ENCODE data around the gene SOD3. TPM values are rescaled to one million over a fixed set of nuclear protein-coding genes. Genes with fewer than 3 reads are reported as not detected.

Gene SOD3
- total RNA-seq, 1 experiment from 2014 or later: not detected

GRCh38 chr4:24775032-24775605 lies 20.3 kb upstream of the SOD3 start:
- TF ChIP-seq, protein P1, sequence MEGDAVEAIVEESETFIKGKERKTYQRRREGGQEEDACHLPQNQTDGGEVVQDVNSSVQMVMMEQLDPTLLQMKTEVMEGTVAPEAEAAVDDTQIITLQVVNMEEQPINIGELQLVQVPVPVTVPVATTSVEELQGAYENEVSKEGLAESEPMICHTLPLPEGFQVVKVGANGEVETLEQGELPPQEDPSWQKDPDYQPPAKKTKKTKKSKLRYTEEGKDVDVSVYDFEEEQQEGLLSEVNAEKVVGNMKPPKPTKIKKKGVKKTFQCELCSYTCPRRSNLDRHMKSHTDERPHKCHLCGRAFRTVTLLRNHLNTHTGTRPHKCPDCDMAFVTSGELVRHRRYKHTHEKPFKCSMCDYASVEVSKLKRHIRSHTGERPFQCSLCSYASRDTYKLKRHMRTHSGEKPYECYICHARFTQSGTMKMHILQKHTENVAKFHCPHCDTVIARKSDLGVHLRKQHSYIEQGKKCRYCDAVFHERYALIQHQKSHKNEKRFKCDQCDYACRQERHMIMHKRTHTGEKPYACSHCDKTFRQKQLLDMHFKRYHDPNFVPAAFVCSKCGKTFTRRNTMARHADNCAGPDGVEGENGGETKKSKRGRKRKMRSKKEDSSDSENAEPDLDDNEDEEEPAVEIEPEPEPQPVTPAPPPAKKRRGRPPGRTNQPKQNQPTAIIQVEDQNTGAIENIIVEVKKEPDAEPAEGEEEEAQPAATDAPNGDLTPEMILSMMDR (IDR thresholded peaks at IDR 0.05; ENCODE audit: unreplicated experiment): no peak
- H3K9me3 Mint-ChIP-seq (ENCODE audit: unreplicated experiment): no peaks in the 10 kb centered on the region
- CTCF ChIA-PET: no interaction called here
- POLR2A ChIA-PET: interaction anchor here (1.4 to 1.9 kb wide), 2 partner anchors 11 to 191 kb away, joined by 5 to 12 read pairs; partner anchors contain the start of gene DHX15
- no peaks in the 10 kb centered on the region for H3K36me3 Mint-ChIP-seq (ENCODE audit: insufficient read depth, unreplicated experiment)
- H3K27ac Mint-ChIP-seq (ENCODE audit: low read depth, unreplicated experiment): no peak overlapping the region
- intact Hi-C loops (cut with micrococcal nuclease): loop anchor here (2.0 kb wide), 1 partner anchor 22 kb away; no protein-coding TSS in a partner anchor
- H3K27me3 Mint-ChIP-seq (ENCODE audit: insufficient read depth, unreplicated experiment): no peaks in the 10 kb centered on the region
- no TSS peak for BruUV-seq (replicated peaks)
- H3K4me1 Mint-ChIP-seq (ENCODE audit: insufficient read depth, unreplicated experiment): peaks cover 49% of the 10 kb centered on the region
- DNase-seq (ENCODE audit: unreplicated experiment): peak; percentile 39
- H3K4me3 Mint-ChIP-seq (ENCODE audit: unreplicated experiment): no peak overlapping the region

DNA sequence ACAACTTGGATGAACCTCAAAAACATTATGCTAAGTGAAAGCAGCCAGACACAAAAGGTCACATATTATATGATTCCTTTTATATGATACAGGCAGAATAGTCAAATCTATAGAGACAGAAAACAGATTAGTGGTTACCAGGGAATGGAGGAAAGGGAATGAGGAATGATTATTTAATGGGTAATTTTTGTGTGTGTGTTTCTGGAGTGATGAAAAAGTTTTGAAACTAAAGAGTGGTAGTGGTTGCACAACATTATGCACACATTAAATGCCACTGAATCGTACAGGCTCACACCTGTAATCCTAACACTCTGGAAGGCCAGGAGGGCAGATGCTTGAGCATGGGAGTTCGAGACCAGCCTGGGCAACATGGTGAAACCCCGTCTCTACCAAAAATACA lies 19.6 kb upstream of the SOD3 start:
- TF ChIP-seq, protein P1 (IDR thresholded peaks at IDR 0.05; ENCODE audit: unreplicated experiment): no peak
- Mint-ChIP-seq H3K4me1 (ENCODE audit: insufficient read depth, unreplicated experiment) (peaks cover 45% of the 10 kb centered on the region), H3K4me3 (ENCODE audit: unreplicated experiment) (no peak overlapping the region), H3K36me3 (ENCODE audit: insufficient read depth, unreplicated experiment) (no peaks in the 10 kb centered on the region), H3K27ac (ENCODE audit: low read depth, unreplicated experiment) (no peak overlapping the region), H3K27me3 (ENCODE audit: insufficient read depth, unreplicated experiment) (no peaks in the 10 kb centered on the region), H3K9me3 (ENCODE audit: unreplicated experiment) (no peaks in the 10 kb centered on the region)
- DNase-seq (ENCODE audit: unreplicated experiment): peak; percentile 32
- BruUV-seq (replicated peaks): no TSS peak
- intact Hi-C loops (cut with micrococcal nuclease): loop anchor here (2.0 kb wide), 1 partner anchor 23 kb away; no protein-coding TSS in a partner anchor
- ChIA-PET CTCF (interaction anchor here (0.7 kb wide), 1 partner anchor 1151 kb away, joined by 3 read pairs; no protein-coding TSS in a partner anchor), POLR2A (no interaction called here)

GRCh38 chr4:24777536-24778463 lies 17.6 kb upstream of the SOD3 start:
- Mint-ChIP-seq H3K9me3 (ENCODE audit: unreplicated experiment) (no peaks in the 10 kb centered on the region), H3K36me3 (ENCODE audit: insufficient read depth, unreplicated experiment) (no peaks in the 10 kb centered on the region), H3K4me3 (ENCODE audit: unreplicated experiment) (no peak overlapping the region), H3K27me3 (ENCODE audit: insufficient read depth, unreplicated experiment) (no peaks in the 10 kb centered on the region), H3K27ac (ENCODE audit: low read depth, unreplicated experiment) (no peak overlapping the region), H3K4me1 (ENCODE audit: insufficient read depth, unreplicated experiment) (peaks cover 45% of the 10 kb centered on the region)
- intact Hi-C loops (cut with micrococcal nuclease): no loop called here
- TF ChIP-seq, protein P1 (IDR thresholded peaks at IDR 0.05; ENCODE audit: unreplicated experiment): no peak
- ChIA-PET POLR2A (interaction anchor here (0.5 to 3.1 kb wide), 6 partner anchors 14 to 224 kb away, joined by 3 to 15 read pairs (median 3); no protein-coding TSS in a partner anchor), CTCF (interaction anchor here (0.6 to 1.4 kb wide), 3 partner anchors 16 to 202 kb away, joined by 3 to 4 read pairs (median 3); no protein-coding TSS in a partner anchor)
- BruUV-seq (replicated peaks): no TSS peak
- no peak for DNase-seq (ENCODE audit: unreplicated experiment)
